Measurements from ENCODE around the gene RINT1. TPM values are rescaled to one million over a fixed set of nuclear protein-coding genes. Genes with fewer than 3 reads are reported as not detected.

RINT1 gene
- total RNA-seq, 6 experiments from 2014 or later, result 7.2 to 10.6 (median 9.1) TPM

- intact Hi-C loops (cut with DNase I), result no loop called here
- no peak for TF ChIP-seq POLR2A (IDR thresholded peaks at IDR 0.05)
- TF ChIP-seq, protein P1, sequence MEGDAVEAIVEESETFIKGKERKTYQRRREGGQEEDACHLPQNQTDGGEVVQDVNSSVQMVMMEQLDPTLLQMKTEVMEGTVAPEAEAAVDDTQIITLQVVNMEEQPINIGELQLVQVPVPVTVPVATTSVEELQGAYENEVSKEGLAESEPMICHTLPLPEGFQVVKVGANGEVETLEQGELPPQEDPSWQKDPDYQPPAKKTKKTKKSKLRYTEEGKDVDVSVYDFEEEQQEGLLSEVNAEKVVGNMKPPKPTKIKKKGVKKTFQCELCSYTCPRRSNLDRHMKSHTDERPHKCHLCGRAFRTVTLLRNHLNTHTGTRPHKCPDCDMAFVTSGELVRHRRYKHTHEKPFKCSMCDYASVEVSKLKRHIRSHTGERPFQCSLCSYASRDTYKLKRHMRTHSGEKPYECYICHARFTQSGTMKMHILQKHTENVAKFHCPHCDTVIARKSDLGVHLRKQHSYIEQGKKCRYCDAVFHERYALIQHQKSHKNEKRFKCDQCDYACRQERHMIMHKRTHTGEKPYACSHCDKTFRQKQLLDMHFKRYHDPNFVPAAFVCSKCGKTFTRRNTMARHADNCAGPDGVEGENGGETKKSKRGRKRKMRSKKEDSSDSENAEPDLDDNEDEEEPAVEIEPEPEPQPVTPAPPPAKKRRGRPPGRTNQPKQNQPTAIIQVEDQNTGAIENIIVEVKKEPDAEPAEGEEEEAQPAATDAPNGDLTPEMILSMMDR (IDR thresholded peaks at IDR 0.05), result no peak
- H3K4me1 ChIP-seq, result no peaks in the 10 kb centered on the region
- H3K4me3 ChIP-seq, result no peak overlapping the region
- WGBS (ENCODE audit: insufficient coverage, low coverage, low lambda C conversion rate, missing lambda C conversion rate), result 56% methylated on average over 3 of the region's 3 CpGs
- H3K36me3 ChIP-seq, result no peaks in the 10 kb centered on the region
- H3K27ac ChIP-seq, result no peak overlapping the region
- no peaks in the 10 kb centered on the region for H3K9me3 ChIP-seq
- no peaks in the 10 kb centered on the region for H3K27me3 ChIP-seq
- no peak for ATAC-seq
- DNase-seq, result no peak
Observed at GRCh38 chr7:105599551-105599950, 67.5 kb downstream of the RINT1 start.

- H3K4me1 ChIP-seq, result no peaks in the 10 kb centered on the region
- H3K36me3 ChIP-seq, result no peaks in the 10 kb centered on the region
- no peaks in the 10 kb centered on the region for H3K27me3 ChIP-seq
- ATAC-seq (no peak), DNase-seq (no peak)
- WGBS (ENCODE audit: insufficient coverage, low coverage, low lambda C conversion rate, missing lambda C conversion rate), result 66% methylated on average over 12 of the region's 14 CpGs
- TF ChIP-seq, protein P1 (IDR thresholded peaks at IDR 0.05), result no peak
- no peak for TF ChIP-seq POLR2A (IDR thresholded peaks at IDR 0.05)
- H3K9me3 ChIP-seq, result no peaks in the 10 kb centered on the region
- no peak overlapping the region for H3K27ac ChIP-seq
- intact Hi-C loops (cut with DNase I), result no loop called here
- no peak overlapping the region for H3K4me3 ChIP-seq
Observed at GRCh38 chr7:105600720-105601550, 68.9 kb downstream of the RINT1 start.

GRCh38 chr7:105602325-105603305 lies 70.6 kb downstream of the RINT1 start:
- intact Hi-C loops (cut with DNase I), result no loop called here
- ATAC-seq (no peak), DNase-seq (no peak)
- 78% methylated on average over 12 of the region's 19 CpGs for WGBS (ENCODE audit: insufficient coverage, low coverage, low lambda C conversion rate, missing lambda C conversion rate)
- Histone ChIP-seq H3K4me3 (no peak overlapping the region), H3K36me3 (no peaks in the 10 kb centered on the region), H3K9me3 (no peaks in the 10 kb centered on the region), H3K27ac (no peak overlapping the region), H3K27me3 (no peaks in the 10 kb centered on the region), H3K4me1 (no peaks in the 10 kb centered on the region)
- TF ChIP-seq, protein P1 (IDR thresholded peaks at IDR 0.05), result no peak
- no peak for TF ChIP-seq POLR2A (IDR thresholded peaks at IDR 0.05)

- H3K27me3 ChIP-seq, result no peaks in the 10 kb centered on the region
- WGBS (ENCODE audit: insufficient coverage, low coverage, low lambda C conversion rate, missing lambda C conversion rate), result 94% methylated on average over 5 of the region's 8 CpGs
- H3K4me3 ChIP-seq, result no peak overlapping the region
- TF ChIP-seq, protein P1 (IDR thresholded peaks at IDR 0.05), result no peak
- no peaks in the 10 kb centered on the region for H3K9me3 ChIP-seq
- ATAC-seq (no peak), DNase-seq (no peak)
- intact Hi-C loops (cut with DNase I), result no loop called here
- H3K36me3 ChIP-seq, result peaks cover 0 to 9% (median 0%) of the 10 kb centered on the region in 4 donors
- no peak overlapping the region for H3K27ac ChIP-seq
- H3K4me1 ChIP-seq, result no peaks in the 10 kb centered on the region
Observed at GRCh38 chr7:105610165-105610930, 78.3 kb downstream of the RINT1 start.

Data from right lobe of liver (tissue), 6 donors.